ENCODE measurements around the gene NFIA.
"Not testable (repeated sequence)": the region's sequence is repeated elsewhere in the genome, so short reads cannot be mapped to it uniquely, and the experiment has no call there.

DNA sequence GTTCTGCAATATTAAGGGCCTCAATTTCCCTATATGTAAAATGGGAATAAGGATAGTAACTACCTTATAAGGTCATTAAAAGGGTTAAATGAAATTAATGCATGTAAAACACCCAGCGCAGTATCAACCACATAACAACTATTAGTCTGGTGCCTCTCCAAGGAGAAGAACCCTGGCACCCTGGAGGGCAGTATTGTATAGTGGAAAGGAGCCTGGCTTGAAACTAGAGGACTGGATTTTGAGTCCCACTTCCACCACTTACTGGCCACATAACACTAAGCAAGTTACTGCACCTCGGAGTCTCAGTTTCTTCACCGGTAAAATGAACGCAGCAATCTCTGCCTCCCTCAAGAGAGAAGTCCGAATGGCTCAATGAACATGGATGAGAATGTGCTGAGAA is 385.5 kb downstream of the NFIA start:
- not testable (repeated sequence) for TF ChIP-seq CTCF (IDR thresholded peaks at IDR 0.05); EZH2 (IDR thresholded peaks at IDR 0.05; ENCODE audit: borderline replicate concordance, insufficient read depth, low read depth, low read length, poor library complexity, severe bottlenecking)

Measured in B cell (primary cell).